Epithelial cell of esophagus (primary cell): ENCODE data around the gene MEF2A.

ENCODE experiments used
- DNase-seq: peaks from one replicate; pipeline ENCODE4 v3.0.0; 2010; ENCODE audit warnings: low read depth
- H3K4me3 ChIP-seq: 2 replicates; pipeline ENCODE4 v1.5.1; 2011; ENCODE audit warnings: mild to moderate bottlenecking, low read length, control low read depth
- TF ChIP-seq, protein P1 (sequence below): IDR thresholded peaks from 2 replicates; pipeline ENCODE4 v1.5.1; 2011; ENCODE audit warnings: low read depth, mild to moderate bottlenecking, low read length, control low read depth, inconsistent platforms; ENCODE audit not compliant: insufficient read depth; ENCODE audit errors: missing control alignments

MEF2A gene

DNA sequence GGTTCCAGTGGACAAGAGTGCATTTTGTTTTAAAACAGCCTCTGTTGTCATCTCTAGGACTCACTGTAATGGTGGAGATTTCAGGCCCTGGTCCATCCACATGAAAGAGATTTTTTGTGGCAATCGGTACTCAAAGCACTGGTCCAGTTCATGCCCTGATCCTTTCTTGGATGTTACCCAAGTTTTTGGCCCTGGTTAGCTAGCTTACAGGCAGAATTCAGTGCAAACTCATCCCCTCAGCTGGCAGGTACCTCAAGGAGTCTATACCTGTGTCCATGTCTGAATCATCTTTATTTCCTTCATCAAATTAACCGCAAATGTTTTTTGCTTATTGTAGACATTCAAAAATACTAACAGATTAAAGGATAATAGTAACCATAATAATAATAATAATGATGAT is 13.7 kb upstream of the MEF2A start:
- no peak for DNase-seq
- TF ChIP-seq, protein P1, sequence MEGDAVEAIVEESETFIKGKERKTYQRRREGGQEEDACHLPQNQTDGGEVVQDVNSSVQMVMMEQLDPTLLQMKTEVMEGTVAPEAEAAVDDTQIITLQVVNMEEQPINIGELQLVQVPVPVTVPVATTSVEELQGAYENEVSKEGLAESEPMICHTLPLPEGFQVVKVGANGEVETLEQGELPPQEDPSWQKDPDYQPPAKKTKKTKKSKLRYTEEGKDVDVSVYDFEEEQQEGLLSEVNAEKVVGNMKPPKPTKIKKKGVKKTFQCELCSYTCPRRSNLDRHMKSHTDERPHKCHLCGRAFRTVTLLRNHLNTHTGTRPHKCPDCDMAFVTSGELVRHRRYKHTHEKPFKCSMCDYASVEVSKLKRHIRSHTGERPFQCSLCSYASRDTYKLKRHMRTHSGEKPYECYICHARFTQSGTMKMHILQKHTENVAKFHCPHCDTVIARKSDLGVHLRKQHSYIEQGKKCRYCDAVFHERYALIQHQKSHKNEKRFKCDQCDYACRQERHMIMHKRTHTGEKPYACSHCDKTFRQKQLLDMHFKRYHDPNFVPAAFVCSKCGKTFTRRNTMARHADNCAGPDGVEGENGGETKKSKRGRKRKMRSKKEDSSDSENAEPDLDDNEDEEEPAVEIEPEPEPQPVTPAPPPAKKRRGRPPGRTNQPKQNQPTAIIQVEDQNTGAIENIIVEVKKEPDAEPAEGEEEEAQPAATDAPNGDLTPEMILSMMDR, result no peak
- H3K4me3 ChIP-seq, result no peak overlapping the region

DNA sequence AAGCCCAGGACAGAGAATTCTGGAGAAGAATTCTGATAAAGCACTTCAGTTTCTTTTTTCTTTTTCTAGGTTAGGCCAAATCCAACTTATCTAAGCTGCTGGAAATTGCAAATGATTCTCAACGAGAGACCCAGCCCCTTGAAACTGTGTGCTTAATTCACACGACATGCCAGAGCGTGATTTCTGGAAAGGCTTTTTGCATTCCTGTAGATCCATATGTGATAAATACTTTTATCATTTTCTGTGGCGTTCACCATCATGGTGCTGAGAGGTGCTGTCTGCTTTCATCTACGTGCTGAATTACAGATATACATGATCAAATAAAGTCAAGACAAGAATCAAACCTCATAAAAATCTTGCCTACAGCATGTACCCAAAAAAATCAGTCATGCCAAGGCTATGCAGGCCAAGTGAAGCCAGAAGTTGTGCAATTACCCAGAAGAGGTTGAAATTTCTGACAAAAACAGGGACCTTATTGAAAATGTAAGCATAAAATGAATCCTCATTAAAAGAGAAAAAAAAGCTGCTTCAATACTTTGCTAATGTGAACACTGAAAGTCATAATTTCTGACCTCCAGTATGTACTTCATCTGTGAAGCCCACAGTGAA is 10.8 kb upstream of the MEF2A start:
- no peak overlapping the region for H3K4me3 ChIP-seq
- TF ChIP-seq, protein P1, result no peak
- no peak for DNase-seq

DNA sequence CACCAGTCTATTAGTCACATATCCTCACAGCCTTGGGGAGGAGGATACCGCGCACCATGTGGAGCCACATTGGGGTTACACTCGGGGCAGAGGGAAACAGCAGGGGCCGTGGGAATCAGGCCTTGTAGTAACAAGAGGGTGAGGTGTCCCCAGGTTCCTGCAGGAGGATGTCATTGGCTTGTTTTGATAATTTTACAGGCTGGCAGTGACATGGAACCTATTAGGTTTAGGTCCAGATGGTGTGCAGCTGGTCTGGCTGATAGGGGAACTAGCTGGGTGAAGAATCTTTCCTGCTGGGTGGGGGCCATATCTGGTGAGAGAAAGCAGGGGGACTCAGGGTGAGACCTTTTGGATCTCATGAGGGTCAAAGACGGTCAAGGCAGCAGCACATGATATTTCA is 9.8 kb upstream of the MEF2A start:
- no peak for DNase-seq
- TF ChIP-seq, protein P1, result no peak
- H3K4me3 ChIP-seq, result no peak overlapping the region

DNA sequence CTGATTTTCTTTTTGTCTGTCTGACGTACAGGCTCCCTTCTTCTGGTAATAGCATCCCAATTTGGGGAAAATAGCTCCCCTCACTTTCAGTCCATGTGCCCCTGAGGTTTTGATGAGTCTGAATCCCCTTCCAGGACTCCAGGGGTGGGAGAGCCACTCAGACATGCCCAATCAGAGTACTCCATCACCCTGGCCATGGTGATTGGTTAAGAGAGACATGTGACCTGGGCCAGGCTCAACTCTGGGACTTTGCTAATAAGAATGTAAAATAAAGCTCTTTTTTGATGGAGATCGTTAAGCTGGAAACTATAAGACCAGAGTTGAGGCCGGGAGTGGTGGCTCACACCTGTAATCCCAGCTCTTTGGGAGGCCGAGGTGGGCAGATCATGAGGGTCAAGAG is 9.2 kb upstream of the MEF2A start:
- TF ChIP-seq, protein P1, result no peak
- no peak for DNase-seq
- no peak overlapping the region for H3K4me3 ChIP-seq

DNA sequence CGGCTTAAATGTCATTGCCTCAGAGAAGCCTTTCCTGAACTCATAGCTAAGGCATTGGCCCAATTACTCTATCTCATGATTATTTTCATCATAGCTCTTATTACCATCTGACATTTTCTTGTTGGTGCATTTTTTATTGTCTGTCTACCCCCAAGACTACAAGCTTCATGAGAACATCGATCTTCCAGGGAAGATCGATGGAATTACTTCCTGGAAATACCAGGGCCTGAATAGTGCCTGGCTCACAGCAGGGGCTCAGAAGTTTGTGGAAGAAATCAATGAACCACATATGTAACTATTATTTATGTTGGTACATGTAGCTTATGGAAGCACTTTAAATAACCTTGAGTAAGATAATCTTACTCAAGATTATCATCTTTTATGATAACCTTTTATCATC is 7.7 kb upstream of the MEF2A start:
- TF ChIP-seq, protein P1, result no peak
- no peak for DNase-seq

DNA sequence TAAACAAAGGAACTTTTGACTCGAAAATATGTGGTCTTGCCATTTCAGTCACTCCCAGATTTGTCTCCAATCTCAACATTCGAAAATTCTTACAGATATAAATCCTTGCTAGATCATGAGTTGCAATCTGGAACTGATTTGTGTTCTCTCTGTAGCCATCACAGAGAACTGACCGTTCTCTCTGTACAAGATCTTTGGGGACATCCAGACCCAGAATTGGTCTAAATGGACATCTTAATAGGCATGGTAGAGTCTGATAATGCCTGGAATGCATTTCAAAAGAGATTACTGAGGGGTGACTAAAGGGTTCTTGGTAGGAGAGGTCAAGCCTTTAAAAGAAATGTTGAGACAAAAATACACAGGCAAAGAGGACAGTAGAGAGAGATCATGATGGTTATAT is 7.2 kb upstream of the MEF2A start:
- no peak for DNase-seq
- TF ChIP-seq, protein P1, result no peak
- H3K4me3 ChIP-seq, result no peak overlapping the region

More for the DNA sequence above, 7.7 kb upstream of the MEF2A start:
- no peak overlapping the region for H3K4me3 ChIP-seq

DNA sequence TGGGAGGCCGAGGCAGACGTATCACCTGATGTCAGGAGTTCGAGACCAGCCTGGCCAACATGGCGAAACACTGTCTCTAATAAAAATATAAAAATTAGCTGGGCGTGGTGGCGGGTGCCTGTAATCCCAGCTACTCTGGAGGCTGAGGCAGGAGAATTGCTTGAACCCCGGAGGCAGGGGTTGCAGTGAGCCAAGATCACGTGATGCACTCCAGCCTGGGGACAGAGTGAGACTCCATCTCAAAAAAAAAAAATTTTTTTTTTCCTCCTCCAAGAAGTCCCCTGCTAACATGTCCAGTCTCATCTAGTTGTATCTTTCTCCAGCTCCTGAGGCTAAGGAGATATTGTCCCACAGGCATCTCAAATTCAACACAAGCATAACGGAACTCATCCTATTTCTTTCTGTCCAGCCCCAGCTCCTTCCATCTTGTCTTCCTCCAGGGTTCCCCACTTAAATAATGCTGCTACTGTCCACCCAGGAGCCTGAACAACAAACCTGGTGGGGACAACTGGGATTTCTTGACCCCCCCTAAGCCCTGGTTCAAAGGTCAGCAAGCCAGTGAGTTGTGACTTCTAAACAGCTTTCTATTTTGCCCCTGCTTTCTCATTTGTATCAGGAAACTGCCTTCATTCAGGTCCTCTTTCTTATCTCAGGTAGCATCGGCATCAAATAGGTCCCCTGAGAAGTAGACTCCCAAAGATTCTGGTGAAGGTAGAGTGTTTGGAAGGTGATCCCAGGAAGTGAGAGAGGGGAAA is 4.1 kb upstream of the MEF2A start:
- no peak overlapping the region for H3K4me3 ChIP-seq
- no peak for DNase-seq
- TF ChIP-seq, protein P1, result no peak
